Effector memory CD4-positive, alpha-beta T cell (primary cell): ENCODE measurements around the gene UNC79.

Source experiments
- DNase-seq, 3 donors: peaks; one replicate each; pipeline ENCODE4 v3.0.0-alpha.2; 2020
- H3K27ac ChIP-seq: 2 replicates; pipeline ENCODE4 v1.7.0; 2013; ENCODE audit warnings: mild to moderate bottlenecking, low read length, moderate library complexity; ENCODE audit not compliant: insufficient read depth, poor library complexity, severe bottlenecking
- H3K27me3 ChIP-seq: replicated peaks from 2 replicates; pipeline ENCODE4 v1.7.0; 2013; ENCODE audit warnings: mild to moderate bottlenecking, low read length; ENCODE audit not compliant: insufficient read depth, control insufficient read depth, poor library complexity, severe bottlenecking
- H3K36me3 ChIP-seq: 2 replicates; pipeline ENCODE4 v1.7.0; 2013; ENCODE audit warnings: mild to moderate bottlenecking, low read length, moderate library complexity; ENCODE audit not compliant: control insufficient read depth, insufficient read depth
- H3K4me1 ChIP-seq: 2 replicates; pipeline ENCODE4 v1.7.0; 2013; ENCODE audit warnings: low read length, mild to moderate bottlenecking; ENCODE audit not compliant: control insufficient read depth, insufficient read depth, poor library complexity, severe bottlenecking
- H3K4me3 ChIP-seq: 2 replicates; pipeline ENCODE4 v1.7.0; 2013; ENCODE audit warnings: low read length, low read depth, mild to moderate bottlenecking; ENCODE audit not compliant: insufficient read depth, poor library complexity, severe bottlenecking
- H3K9me3 ChIP-seq: 2 replicates; pipeline ENCODE4 v1.7.0; 2013; ENCODE audit warnings: mild to moderate bottlenecking, low read length, moderate library complexity; ENCODE audit not compliant: control insufficient read depth

The UNC79 gene

DNA sequence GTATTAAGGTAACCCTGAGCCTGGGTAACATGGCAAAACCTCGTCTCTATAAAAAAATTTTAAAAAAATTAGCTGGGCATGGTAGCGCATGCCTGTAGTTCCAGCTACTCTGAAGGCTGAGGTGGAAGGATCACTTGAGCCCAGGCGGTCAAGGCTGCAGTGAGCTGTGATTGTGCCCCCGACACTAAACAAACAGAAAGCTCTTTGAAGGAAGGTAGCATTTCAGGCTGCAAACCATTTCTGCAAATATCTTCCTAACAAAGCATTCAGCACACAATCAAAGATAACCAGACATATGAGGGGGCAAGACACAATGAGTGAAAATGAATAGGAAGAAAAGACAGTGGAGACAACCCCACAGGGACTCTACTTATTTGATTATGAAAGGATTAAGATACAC lies 238.9 kb downstream of the UNC79 start:
- DNase-seq: no peak
- H3K9me3 ChIP-seq: peaks cover 7% of the 10 kb centered on the region
- no peak overlapping the region for H3K27ac ChIP-seq
- no peaks in the 10 kb centered on the region for H3K27me3 ChIP-seq
- no peak overlapping the region for H3K4me3 ChIP-seq
- no peaks in the 10 kb centered on the region for H3K36me3 ChIP-seq
- no peaks in the 10 kb centered on the region for H3K4me1 ChIP-seq

DNA sequence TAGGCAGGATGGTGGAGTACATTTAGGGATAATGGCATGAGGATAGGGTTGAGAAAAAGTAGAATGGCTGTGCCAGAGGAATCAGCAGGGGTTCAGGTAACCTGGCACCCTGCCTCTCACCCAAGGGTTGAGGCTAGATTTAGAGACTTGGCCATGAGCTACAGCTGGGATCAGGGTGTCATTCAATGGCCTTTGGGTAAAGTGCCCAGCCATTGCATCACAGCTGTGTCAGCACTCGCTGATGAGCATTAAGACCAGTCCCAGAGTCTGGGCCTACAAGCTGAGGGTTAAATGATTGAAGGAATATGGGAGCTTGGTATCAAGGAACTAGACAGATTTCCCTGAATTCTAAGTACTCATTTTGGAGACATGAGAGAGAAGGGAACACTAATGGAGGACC lies 243.6 kb downstream of the UNC79 start:
- no peaks in the 10 kb centered on the region for H3K9me3 ChIP-seq
- no peak for DNase-seq

DNA sequence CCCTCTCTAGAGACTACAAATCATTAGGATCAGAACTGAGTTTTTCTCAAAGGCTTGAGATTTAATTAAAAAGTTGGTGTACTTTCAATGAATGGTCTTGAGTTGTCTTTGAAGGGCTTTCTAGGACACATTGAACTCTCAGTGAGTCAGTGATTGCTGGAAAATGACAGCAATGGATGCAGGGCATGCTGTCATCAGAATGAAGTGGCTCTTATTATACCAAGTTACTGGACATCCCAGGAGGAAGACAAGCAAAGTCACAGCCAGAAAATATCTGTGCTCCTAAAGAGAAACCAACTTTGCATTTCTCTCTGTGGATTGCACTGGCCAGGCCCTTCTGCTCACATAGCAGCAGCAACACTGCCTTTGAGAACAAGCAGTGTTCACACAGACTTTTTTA lies 244.9 kb downstream of the UNC79 start:
- DNase-seq: no peak
- no peak overlapping the region for H3K4me3 ChIP-seq
- H3K36me3 ChIP-seq: no peaks in the 10 kb centered on the region
- H3K4me1 ChIP-seq: no peaks in the 10 kb centered on the region
- no peak overlapping the region for H3K27ac ChIP-seq
- H3K9me3 ChIP-seq: no peaks in the 10 kb centered on the region
- H3K27me3 ChIP-seq: no peaks in the 10 kb centered on the region

More for the DNA sequence above, 243.6 kb downstream of the UNC79 start:
- Histone ChIP-seq H3K27ac (no peak overlapping the region), H3K36me3 (no peaks in the 10 kb centered on the region), H3K27me3 (no peaks in the 10 kb centered on the region), H3K4me1 (no peaks in the 10 kb centered on the region), H3K4me3 (no peak overlapping the region)

DNA sequence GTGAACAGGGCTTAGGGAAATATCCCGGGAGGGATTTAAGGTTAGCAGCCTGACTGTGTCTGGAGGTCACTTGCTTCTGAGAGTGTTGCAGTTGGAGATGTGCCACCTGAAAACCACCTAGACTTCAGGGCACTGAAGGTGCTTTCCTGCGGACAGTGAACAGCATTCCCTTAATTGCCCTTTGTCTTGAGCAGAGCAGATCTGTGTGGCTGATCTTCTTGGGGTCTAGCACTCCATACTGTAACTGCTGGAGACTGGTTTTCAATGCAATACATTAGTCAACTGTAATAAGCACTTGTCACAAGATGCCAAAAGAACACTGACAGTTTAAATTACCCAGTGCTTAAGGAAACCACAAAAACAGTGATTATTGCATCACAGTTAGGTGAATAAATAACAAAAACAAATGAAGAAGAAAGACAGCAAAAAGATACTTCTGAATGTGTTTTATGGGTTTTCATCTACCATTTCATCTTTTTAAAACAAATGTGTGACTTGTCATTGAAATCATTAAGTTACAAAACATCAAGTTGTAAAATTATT lies 245.7 kb downstream of the UNC79 start:
- Histone ChIP-seq H3K36me3 (no peaks in the 10 kb centered on the region), H3K4me3 (no peak overlapping the region), H3K27ac (no peak overlapping the region), H3K9me3 (no peaks in the 10 kb centered on the region), H3K27me3 (no peaks in the 10 kb centered on the region), H3K4me1 (no peaks in the 10 kb centered on the region)
- DNase-seq: no peak

DNA sequence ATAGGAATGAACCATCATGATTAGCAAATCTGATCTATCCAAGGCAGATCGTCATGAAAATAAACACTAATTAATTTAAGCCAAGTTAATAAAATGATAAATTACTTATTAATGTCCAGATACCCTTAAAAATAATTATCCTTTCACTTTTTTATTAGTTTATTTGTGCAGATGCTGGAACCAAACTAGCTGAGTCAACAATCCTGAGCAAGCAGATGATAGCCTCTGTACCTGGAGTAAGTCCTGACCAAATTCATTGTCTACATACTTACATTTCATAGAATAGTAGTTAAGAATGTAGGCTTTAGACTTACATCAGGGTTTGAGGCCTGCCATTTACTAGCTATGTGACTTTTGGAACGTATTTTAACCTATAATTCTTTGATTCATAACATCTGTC lies 251.7 kb downstream of the UNC79 start:
- Histone ChIP-seq H3K4me3 (no peak overlapping the region), H3K4me1 (no peaks in the 10 kb centered on the region), H3K9me3 (no peaks in the 10 kb centered on the region), H3K27me3 (no peaks in the 10 kb centered on the region), H3K27ac (no peak overlapping the region), H3K36me3 (no peaks in the 10 kb centered on the region)
- DNase-seq: no peak

DNA sequence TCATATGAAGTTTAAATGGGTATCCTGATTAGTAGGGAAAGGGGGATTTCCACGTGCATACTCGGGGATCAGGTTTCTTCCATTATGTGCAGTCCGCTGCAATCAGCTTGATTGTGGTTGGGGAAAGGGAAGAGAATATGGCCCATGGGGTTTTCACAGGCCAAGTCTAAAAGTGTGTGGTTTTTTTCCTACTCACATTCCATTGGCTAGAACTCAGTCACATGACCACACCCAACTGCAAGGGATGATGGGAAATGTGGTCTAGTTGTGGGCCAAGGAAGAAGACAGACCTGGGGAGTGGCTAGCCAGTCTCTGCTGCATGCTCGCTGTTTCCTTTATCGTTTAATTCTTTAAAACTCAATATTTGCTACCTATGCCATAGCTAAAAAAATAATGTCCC lies 252.5 kb downstream of the UNC79 start:
- no peaks in the 10 kb centered on the region for H3K4me1 ChIP-seq
- H3K27me3 ChIP-seq: no peaks in the 10 kb centered on the region
- H3K36me3 ChIP-seq: no peaks in the 10 kb centered on the region
- DNase-seq: no peak
- no peak overlapping the region for H3K27ac ChIP-seq
- H3K4me3 ChIP-seq: no peak overlapping the region
- no peaks in the 10 kb centered on the region for H3K9me3 ChIP-seq

DNA sequence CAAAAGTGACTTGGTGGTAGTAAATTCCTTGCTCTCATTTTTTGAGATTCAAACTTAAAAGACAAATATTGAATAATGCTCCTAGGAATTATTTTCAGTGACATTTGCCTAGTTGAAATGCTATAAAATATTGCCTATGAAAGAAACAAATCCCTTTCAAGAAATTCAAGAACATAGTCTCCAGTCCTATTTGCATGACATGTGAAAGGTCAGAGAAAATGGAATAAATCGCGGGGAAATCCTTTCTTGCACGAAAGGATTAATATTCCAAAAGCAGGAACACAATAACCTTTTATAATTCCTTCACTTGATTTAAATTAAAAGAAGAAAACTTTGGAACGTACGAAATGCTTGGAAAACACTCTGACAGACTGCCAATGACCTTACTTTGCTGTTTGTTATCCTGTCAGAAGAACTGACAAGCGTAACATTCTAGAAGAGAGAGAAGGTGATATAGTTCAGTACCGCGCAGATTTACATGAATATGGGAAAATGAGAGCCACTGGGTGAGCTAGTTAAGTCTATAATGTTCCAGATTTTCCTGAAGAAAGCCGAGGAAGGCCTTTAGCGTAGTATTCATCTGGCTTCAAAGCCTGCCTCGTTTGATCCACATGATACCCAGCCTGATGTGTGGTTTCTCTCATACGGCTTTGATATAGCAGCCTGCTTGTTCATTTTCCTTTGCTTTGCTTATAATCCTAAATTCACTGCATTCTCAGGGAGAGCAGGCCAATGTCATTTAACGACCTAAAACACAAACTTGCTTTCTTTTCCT lies 254.6 kb downstream of the UNC79 start:
- H3K36me3 ChIP-seq: no peaks in the 10 kb centered on the region
- H3K4me1 ChIP-seq: no peaks in the 10 kb centered on the region
- H3K27me3 ChIP-seq: peaks cover 2% of the 10 kb centered on the region
- H3K27ac ChIP-seq: no peak overlapping the region
- H3K4me3 ChIP-seq: no peak overlapping the region
- no peaks in the 10 kb centered on the region for H3K9me3 ChIP-seq
- no peak for DNase-seq

DNA sequence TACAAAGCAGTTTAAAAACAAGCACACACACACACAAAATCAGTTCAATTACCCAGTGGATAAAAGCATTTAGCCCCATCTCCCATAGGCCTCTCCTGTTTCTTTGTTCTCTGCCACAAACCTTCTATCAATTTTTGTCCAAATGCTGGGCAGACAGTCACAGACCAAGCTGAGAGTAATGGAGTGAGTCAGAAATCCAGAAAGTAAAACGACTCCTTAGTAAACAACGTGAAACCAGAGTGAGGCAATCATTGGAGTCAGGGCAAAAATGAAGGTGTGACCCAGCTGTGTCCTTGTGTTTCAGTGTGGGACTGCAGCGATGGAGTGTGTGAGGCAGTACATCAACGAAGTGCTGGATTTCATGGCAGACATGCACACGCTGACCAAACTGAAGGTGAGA lies 255.5 kb downstream of the UNC79 start:
- no peak for DNase-seq
- H3K9me3 ChIP-seq: no peaks in the 10 kb centered on the region
- no peak overlapping the region for H3K27ac ChIP-seq
- no peak overlapping the region for H3K4me3 ChIP-seq
- H3K36me3 ChIP-seq: no peaks in the 10 kb centered on the region
- H3K4me1 ChIP-seq: no peaks in the 10 kb centered on the region
- peaks cover 2% of the 10 kb centered on the region for H3K27me3 ChIP-seq

DNA sequence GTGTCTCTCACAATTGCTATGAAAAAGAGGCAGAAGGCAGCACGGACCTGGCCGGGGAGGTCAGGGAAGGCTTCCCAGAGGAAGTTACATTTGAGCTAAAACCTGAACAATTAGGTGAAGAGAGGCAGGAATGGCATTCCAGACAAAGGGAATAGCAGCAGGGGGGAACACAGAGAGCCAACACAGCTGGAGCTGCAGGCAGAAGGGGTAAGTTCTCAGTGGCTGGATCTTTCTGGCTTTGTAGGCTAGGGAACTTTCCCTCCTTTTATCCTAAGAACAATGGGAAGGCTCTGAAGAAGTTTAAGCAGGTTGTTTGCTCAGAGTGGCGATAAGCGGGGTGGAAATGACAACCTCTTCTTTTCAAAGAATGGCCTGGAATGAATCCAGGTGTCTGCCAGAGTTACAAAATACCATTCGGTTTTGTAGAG lies 257.5 kb downstream of the UNC79 start:
- Histone ChIP-seq H3K27me3 (peaks cover 2% of the 10 kb centered on the region), H3K4me3 (no peak overlapping the region), H3K36me3 (no peaks in the 10 kb centered on the region), H3K9me3 (no peaks in the 10 kb centered on the region), H3K27ac (no peak overlapping the region), H3K4me1 (no peaks in the 10 kb centered on the region)
- DNase-seq: no peak

DNA sequence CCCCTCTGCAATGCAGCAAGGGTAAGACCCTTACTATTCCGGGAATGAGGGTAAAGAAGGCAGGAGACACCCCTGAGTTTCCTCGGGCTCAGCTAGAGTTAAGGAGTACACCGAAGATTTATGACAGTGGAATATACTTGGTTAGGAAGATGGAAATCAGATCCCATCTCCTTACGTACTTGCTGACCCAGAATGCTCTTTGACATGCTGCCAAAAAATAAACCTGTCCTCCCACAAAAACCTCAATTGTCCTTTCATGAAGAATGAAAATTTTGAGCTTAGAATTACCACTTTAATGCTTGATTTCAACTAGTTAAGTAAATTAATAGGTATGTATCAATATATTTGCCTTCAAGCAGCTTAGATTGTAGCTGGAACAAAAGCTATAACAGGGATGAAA lies 258.1 kb downstream of the UNC79 start:
- Histone ChIP-seq H3K9me3 (no peaks in the 10 kb centered on the region), H3K4me1 (no peaks in the 10 kb centered on the region), H3K27me3 (peaks cover 2% of the 10 kb centered on the region), H3K36me3 (no peaks in the 10 kb centered on the region), H3K4me3 (no peak overlapping the region), H3K27ac (no peak overlapping the region)
- DNase-seq: no peak
